Endothelial cell (in vitro differentiated cells): Measurements from ENCODE around the gene XIRP2. TPM values are rescaled to one million over a fixed set of nuclear protein-coding genes. Genes with fewer than 3 reads are reported as not detected.
"Not testable (repeated sequence)": the region's sequence is repeated elsewhere in the genome, so short reads cannot be mapped to it uniquely, and the experiment has no call there.

ENCODE experiments used
- DNase-seq: peaks from one replicate; pipeline ENCODE4 v3.0.0; 2021; ENCODE audit warnings: low spot score
- H3K27ac Mint-ChIP-seq: one replicate; pipeline ENCODE4 v1.8.0; 2021; ENCODE audit warnings: mixed read lengths, inconsistent platforms; ENCODE audit not compliant: unreplicated experiment
- H3K27me3 Mint-ChIP-seq: one replicate; pipeline ENCODE4 v1.8.0; 2021; ENCODE audit warnings: mild to moderate bottlenecking, moderate library complexity, mixed read lengths, inconsistent platforms; ENCODE audit not compliant: unreplicated experiment
- H3K36me3 Mint-ChIP-seq: one replicate; pipeline ENCODE4 v1.8.0; 2021; ENCODE audit warnings: mild to moderate bottlenecking, low read depth, mixed read lengths, inconsistent platforms; ENCODE audit not compliant: unreplicated experiment
- H3K4me1 Mint-ChIP-seq: one replicate; pipeline ENCODE4 v1.8.0; 2021; ENCODE audit warnings: mild to moderate bottlenecking, mixed read lengths, inconsistent platforms; ENCODE audit not compliant: unreplicated experiment
- H3K4me3 Mint-ChIP-seq: one replicate; pipeline ENCODE4 v1.8.0; 2021; ENCODE audit warnings: mild to moderate bottlenecking, mixed read lengths, inconsistent platforms; ENCODE audit not compliant: unreplicated experiment
- H3K9me3 Mint-ChIP-seq: one replicate; pipeline ENCODE4 v1.8.0; 2021; ENCODE audit warnings: mixed read lengths, inconsistent platforms; ENCODE audit not compliant: unreplicated experiment
- CTCF ChIP-seq: fragments of 200-600 bp; sonication (generic); IDR thresholded peaks from one replicate; pipeline ENCODE4 v1.5.0; 2021; ENCODE audit warnings: antibody characterized with exemption; ENCODE audit not compliant: unreplicated experiment
- total RNA-seq: library from RNA; stranded (reverse); fragmentation: NEBNext Ultra II Directional; extraction: Animal tissue kit (Norgen Biotek cat#: 25700); gene quantifications from one replicate; pipeline ENCODE4 v1.2.1, GENCODE V29; 2021; ENCODE audit not compliant: unreplicated experiment

The XIRP2 gene
- total RNA-seq, 1 donor from 2014 or later = 5.5 TPM

GRCh38 chr2:167057446-167057845 lies 169.2 kb downstream of the XIRP2 start:
- Mint-ChIP-seq H3K36me3 (no peaks in the 10 kb centered on the region), H3K27me3 (no peaks in the 10 kb centered on the region), H3K4me3 (no peak overlapping the region), H3K27ac (no peak overlapping the region), H3K4me1 (no peaks in the 10 kb centered on the region), H3K9me3 (no peaks in the 10 kb centered on the region)
- no peak for DNase-seq
- TF ChIP-seq CTCF = no peak

- H3K27me3 Mint-ChIP-seq = no peaks in the 10 kb centered on the region
- H3K4me1 Mint-ChIP-seq = no peaks in the 10 kb centered on the region
- no peak for DNase-seq
- H3K27ac Mint-ChIP-seq = no peak overlapping the region
- H3K9me3 Mint-ChIP-seq = no peaks in the 10 kb centered on the region
- no peak for TF ChIP-seq CTCF
- no peaks in the 10 kb centered on the region for H3K36me3 Mint-ChIP-seq
- no peak overlapping the region for H3K4me3 Mint-ChIP-seq
Measured at GRCh38 chr2:167059173-167059572, 170.9 kb downstream of the XIRP2 start.

DNA sequence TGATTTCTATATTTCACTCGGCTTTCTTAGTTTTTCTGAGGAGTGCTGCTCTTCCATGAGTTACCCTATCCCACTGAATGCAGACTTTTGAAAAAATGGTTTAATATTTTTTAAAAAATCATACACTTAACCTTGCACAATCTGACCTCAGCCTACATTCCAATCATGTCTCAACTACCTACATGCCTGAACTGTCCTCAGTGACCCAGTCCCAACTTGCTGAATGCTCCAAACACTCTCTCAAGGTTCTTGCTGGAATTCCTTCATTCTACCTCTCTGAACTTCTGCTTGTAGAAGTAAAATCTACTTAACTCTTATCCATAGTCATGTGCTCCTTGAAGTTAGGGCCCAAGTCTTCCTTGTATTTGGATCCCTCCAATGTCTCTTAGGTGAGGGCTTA lies 181.6 kb downstream of the XIRP2 start:
- no peak overlapping the region for H3K27ac Mint-ChIP-seq
- no peaks in the 10 kb centered on the region for H3K9me3 Mint-ChIP-seq
- DNase-seq = no peak
- no peak for TF ChIP-seq CTCF
- no peaks in the 10 kb centered on the region for H3K4me1 Mint-ChIP-seq
- no peaks in the 10 kb centered on the region for H3K36me3 Mint-ChIP-seq
- H3K4me3 Mint-ChIP-seq = no peak overlapping the region
- H3K27me3 Mint-ChIP-seq = no peaks in the 10 kb centered on the region

- DNase-seq, H3K36me3 Mint-ChIP-seq, H3K4me3 Mint-ChIP-seq, H3K9me3 Mint-ChIP-seq, H3K27ac Mint-ChIP-seq, H3K27me3 Mint-ChIP-seq, H3K4me1 Mint-ChIP-seq: not testable (repeated sequence)
Measured at GRCh38 chr2:167075708-167076107, 187.4 kb downstream of the XIRP2 start.

DNA sequence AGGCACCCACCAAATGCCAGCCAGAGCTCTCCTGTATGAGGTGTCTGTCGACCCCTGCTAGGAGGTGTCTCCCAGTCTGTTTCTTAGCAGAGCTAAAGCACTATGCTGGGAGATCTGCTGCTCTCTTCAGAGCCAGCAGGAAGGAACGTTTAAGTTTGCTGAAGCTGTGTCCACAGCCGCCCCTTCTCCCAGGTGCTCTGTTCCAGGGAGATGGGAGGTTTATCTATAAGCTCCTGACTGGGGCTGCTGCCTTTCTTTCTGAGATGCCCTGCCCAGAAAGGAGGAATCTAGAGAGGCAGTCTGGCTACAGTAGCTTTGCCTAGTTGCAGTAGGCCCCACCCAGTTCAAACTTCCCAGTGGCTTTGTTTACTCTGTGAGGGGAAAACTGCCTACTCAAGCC lies 210.7 kb downstream of the XIRP2 start:
- not testable (repeated sequence) for H3K4me3 Mint-ChIP-seq, H3K36me3 Mint-ChIP-seq, DNase-seq, H3K27ac Mint-ChIP-seq, H3K9me3 Mint-ChIP-seq, H3K27me3 Mint-ChIP-seq
- peaks cover 11% of the 10 kb centered on the region for H3K4me1 Mint-ChIP-seq

DNA sequence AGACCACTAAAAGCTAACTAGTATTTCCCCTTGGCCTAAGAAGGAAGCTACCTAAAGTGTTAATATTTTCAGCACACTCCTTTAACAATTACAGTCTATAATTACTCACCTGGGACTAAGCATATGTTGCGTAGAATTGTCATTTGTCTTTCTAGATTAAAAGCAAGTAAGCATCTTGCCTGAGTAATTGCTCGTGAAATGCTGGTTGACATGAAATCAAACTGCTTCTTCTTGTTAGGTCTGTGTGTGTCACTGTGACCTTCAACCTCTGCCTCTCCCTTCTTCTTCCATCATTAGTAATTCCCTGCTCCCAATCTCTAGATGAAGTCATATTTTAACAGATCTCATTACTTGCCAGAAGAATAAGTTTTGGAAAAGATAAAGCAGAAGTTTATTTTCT lies 212.2 kb downstream of the XIRP2 start:
- no peak for DNase-seq
- no peak for TF ChIP-seq CTCF
- Mint-ChIP-seq H3K36me3 (no peaks in the 10 kb centered on the region), H3K4me3 (no peak overlapping the region), H3K4me1 (peaks cover 15% of the 10 kb centered on the region), H3K27ac (no peak overlapping the region), H3K27me3 (peaks cover 1% of the 10 kb centered on the region), H3K9me3 (no peaks in the 10 kb centered on the region)
